ENCODE measurements around the gene COL16A1.

DNA sequence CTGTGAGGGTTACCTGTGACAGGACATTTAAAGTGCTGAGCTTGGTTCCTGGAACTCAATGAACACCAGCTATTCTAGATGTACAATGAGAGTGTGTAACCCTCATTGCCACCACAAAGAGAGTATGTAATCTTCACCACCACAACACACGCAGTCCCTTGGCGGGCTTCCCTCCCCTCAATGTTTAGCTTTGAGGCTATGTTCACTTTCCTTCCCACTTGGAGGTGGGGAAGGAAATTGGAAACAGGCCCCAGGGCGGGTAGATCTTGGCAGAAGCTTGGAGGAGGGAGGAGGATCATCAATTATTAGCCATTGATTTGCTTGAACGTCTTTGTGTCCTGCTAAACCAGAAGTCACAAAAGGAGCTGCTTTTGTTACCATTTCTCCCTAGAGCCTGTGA lies 8.3 kb upstream of the COL16A1 start:
- TF ChIP-seq POLR2A (IDR thresholded peaks at IDR 0.05; ENCODE audit: low read depth, low read length) (no peak), MXI1 (IDR thresholded peaks at IDR 0.05; ENCODE audit: borderline replicate concordance, low read depth, low read length) (no peak), CEBPB (IDR thresholded peaks at IDR 0.05; ENCODE audit: low read depth, low read length) (no peak), MAFK (IDR thresholded peaks at IDR 0.05; ENCODE audit: low read depth, low read length) (peak; percentile 16; the same call in 1 of the 2 replicates), RCOR1 (IDR thresholded peaks at IDR 0.05; ENCODE audit: insufficient replicate concordance, low read length) (no peak), RFX5 (IDR thresholded peaks at IDR 0.05; ENCODE audit: low read depth, low read length) (no peak)
- TF ChIP-seq, protein P1, sequence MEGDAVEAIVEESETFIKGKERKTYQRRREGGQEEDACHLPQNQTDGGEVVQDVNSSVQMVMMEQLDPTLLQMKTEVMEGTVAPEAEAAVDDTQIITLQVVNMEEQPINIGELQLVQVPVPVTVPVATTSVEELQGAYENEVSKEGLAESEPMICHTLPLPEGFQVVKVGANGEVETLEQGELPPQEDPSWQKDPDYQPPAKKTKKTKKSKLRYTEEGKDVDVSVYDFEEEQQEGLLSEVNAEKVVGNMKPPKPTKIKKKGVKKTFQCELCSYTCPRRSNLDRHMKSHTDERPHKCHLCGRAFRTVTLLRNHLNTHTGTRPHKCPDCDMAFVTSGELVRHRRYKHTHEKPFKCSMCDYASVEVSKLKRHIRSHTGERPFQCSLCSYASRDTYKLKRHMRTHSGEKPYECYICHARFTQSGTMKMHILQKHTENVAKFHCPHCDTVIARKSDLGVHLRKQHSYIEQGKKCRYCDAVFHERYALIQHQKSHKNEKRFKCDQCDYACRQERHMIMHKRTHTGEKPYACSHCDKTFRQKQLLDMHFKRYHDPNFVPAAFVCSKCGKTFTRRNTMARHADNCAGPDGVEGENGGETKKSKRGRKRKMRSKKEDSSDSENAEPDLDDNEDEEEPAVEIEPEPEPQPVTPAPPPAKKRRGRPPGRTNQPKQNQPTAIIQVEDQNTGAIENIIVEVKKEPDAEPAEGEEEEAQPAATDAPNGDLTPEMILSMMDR (conservative IDR thresholded peaks at IDR 0.05; ENCODE audit: low read depth, low read length), result no peak

Measured in IMR-90 (cell line).